Testis (tissue), 2 donors: ENCODE results near the gene NHLRC3.

ENCODE experiments used
- POLR2A ChIP-seq: fragments of 450-650 bp; IDR thresholded peaks from one replicate; pipeline ENCODE4 v1.6.1; 2017; ENCODE audit warnings: antibody characterized with exemption, mild to moderate bottlenecking, moderate library complexity
- TF ChIP-seq, protein P1 (sequence below), 3 experiments: fragments of 450-650 bp in 2 of 3; fragments of 200-600 bp in 1 of 3; sonication (generic) in 1 of 3; IDR thresholded peaks; one replicate each; pipeline ENCODE4 v1.5.1; 2016 to 2019; ENCODE audit warnings: antibody characterized with exemption in 3 of 3, mild to moderate bottlenecking in 2 of 3, moderate library complexity in 1 of 3

DNA sequence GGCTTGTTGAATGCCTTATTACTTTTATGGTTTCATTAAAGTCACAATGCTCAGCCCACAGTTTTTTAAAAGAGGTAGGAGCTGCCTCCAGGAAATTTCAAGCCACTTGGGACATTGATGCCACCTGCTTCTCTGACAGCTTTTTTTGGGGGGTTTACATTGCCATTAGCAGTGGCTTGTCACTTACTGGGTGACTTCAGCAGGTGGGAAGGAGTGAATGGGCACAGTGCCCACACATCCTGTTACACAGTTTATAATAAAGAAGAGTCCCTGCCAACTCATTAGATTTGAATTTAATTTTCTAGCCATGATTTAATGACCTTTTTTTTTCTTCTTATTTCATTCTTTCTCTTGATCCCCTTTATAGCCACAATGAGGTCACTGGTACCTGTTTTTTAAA is 61.0 kb downstream of the NHLRC3 start:
- TF ChIP-seq, protein P1, sequence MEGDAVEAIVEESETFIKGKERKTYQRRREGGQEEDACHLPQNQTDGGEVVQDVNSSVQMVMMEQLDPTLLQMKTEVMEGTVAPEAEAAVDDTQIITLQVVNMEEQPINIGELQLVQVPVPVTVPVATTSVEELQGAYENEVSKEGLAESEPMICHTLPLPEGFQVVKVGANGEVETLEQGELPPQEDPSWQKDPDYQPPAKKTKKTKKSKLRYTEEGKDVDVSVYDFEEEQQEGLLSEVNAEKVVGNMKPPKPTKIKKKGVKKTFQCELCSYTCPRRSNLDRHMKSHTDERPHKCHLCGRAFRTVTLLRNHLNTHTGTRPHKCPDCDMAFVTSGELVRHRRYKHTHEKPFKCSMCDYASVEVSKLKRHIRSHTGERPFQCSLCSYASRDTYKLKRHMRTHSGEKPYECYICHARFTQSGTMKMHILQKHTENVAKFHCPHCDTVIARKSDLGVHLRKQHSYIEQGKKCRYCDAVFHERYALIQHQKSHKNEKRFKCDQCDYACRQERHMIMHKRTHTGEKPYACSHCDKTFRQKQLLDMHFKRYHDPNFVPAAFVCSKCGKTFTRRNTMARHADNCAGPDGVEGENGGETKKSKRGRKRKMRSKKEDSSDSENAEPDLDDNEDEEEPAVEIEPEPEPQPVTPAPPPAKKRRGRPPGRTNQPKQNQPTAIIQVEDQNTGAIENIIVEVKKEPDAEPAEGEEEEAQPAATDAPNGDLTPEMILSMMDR (IDR thresholded peaks at IDR 0.05): no peak
- TF ChIP-seq POLR2A: no peak
